WTC11 (cell line): ENCODE data around the gene ARHGEF19. TPM values are rescaled to one million over a fixed set of nuclear protein-coding genes. Genes with fewer than 3 reads are reported as not detected.

ENCODE experiments used
- ATAC-seq: fragments of 200-7000 bp; cut with Tn5 transposase; 2 replicates; pipeline ENCODE4 v1.10.0; 2021; ENCODE audit warnings: mild to moderate bottlenecking, moderate library complexity
- CTCF ChIA-PET: fragments of 300-600 bp; sonication (Branson Sonifier 250); formaldehyde crosslinking; loops from one replicate; lab custom pipeline; 2021; ENCODE audit warnings: antibody characterized with exemption; lab: Charles Lee
- POLR2A ChIA-PET: fragments of 350-600 bp; sonication (Branson Sonifier 250); formaldehyde crosslinking; loops from one replicate; lab custom pipeline; 2021; ENCODE audit warnings: antibody characterized with exemption; lab: Charles Lee
- DNase-seq: peaks from one replicate; pipeline ENCODE4 v3.0.0; 2021; ENCODE audit warnings: low spot score
- H3K27ac Mint-ChIP-seq: 2 replicates; pipeline ENCODE4 v1.8.0; 2021; ENCODE audit warnings: mixed read lengths
- H3K27me3 Mint-ChIP-seq: 2 replicates; pipeline ENCODE4 v1.8.0; 2021; ENCODE audit warnings: low read depth, mild to moderate bottlenecking, moderate library complexity, mixed read lengths
- H3K36me3 Mint-ChIP-seq: 2 replicates; pipeline ENCODE4 v1.8.0; 2021; ENCODE audit warnings: mixed read lengths
- H3K4me1 Mint-ChIP-seq: 2 replicates; pipeline ENCODE4 v1.8.0; 2022; ENCODE audit warnings: mixed read lengths
- H3K4me3 Mint-ChIP-seq: 2 replicates; pipeline ENCODE4 v1.8.0; 2021; ENCODE audit warnings: mild to moderate bottlenecking, moderate library complexity, mixed read lengths
- H3K9me3 Mint-ChIP-seq: 2 replicates; pipeline ENCODE4 v1.8.0; 2021; ENCODE audit warnings: mixed read lengths
- AR ChIP-seq: fragments of 250-450 bp; sonication (Bioruptor Pico); IDR thresholded peaks from 2 replicates; pipeline ENCODE4 v1.9.0; 2021; ENCODE audit warnings: mild to moderate bottlenecking
- ATF1 ChIP-seq: sonication (generic); formaldehyde crosslinking; IDR thresholded peaks from 2 replicates; pipeline ENCODE4 v1.8.1; 2023; ENCODE audit warnings: mild to moderate bottlenecking, moderate library complexity, missing genetic modification reagents
- ERG ChIP-seq: fragments of 250-450 bp; sonication (Bioruptor Pico); IDR thresholded peaks from 2 replicates; pipeline ENCODE4 v1.8.0; 2021; ENCODE audit warnings: mild to moderate bottlenecking
- GABPB1 ChIP-seq: sonication (generic); formaldehyde crosslinking; IDR thresholded peaks from 2 replicates; pipeline ENCODE4 v1.8.1; 2023; ENCODE audit warnings: mild to moderate bottlenecking, missing genetic modification reagents
- HMGXB4 ChIP-seq: sonication (generic); formaldehyde crosslinking; IDR thresholded peaks from 2 replicates; pipeline ENCODE4 v1.8.1; 2023; ENCODE audit warnings: mild to moderate bottlenecking, moderate library complexity, missing genetic modification reagents
- IRF1 ChIP-seq: sonication (generic); formaldehyde crosslinking; IDR thresholded peaks from 2 replicates; pipeline ENCODE4 v1.8.0; 2023; ENCODE audit warnings: missing genetic modification reagents
- KAT7 ChIP-seq: sonication (generic); formaldehyde crosslinking; IDR thresholded peaks from 2 replicates; pipeline ENCODE4 v1.8.1; 2023; ENCODE audit warnings: missing genetic modification reagents, mild to moderate bottlenecking, borderline replicate concordance
- SMAD4 ChIP-seq: sonication (generic); formaldehyde crosslinking; IDR thresholded peaks from 2 replicates; pipeline ENCODE4 v1.8.0; 2022; ENCODE audit warnings: mild to moderate bottlenecking, missing genetic modification reagents
- SP1 ChIP-seq: sonication (generic); formaldehyde crosslinking; conservative IDR thresholded peaks from 2 replicates; pipeline ENCODE4 v1.8.1; 2022; ENCODE audit warnings: missing genetic modification reagents
- TEAD1 ChIP-seq: sonication (generic); formaldehyde crosslinking; IDR thresholded peaks from 2 replicates; pipeline ENCODE4 v1.8.0; 2022; ENCODE audit warnings: mild to moderate bottlenecking, missing genetic modification reagents
- TP53 ChIP-seq: sonication (generic); formaldehyde crosslinking; IDR thresholded peaks from 2 replicates; pipeline ENCODE4 v1.8.1; 2023; ENCODE audit warnings: mild to moderate bottlenecking, missing genetic modification reagents
- USF2 ChIP-seq: sonication (generic); formaldehyde crosslinking; IDR thresholded peaks from 2 replicates; pipeline ENCODE4 v1.8.1; 2023; ENCODE audit warnings: mild to moderate bottlenecking, missing genetic modification reagents, moderate library complexity
- ZMAT4 ChIP-seq: fragments of 250-450 bp; sonication (Bioruptor Pico); IDR thresholded peaks from 2 replicates; pipeline ENCODE4 v1.9.0; 2021; ENCODE audit warnings: mild to moderate bottlenecking
- ZNF138 ChIP-seq: sonication (generic); formaldehyde crosslinking; conservative IDR thresholded peaks from 2 replicates; pipeline ENCODE4 v1.8.1; 2022; ENCODE audit warnings: mild to moderate bottlenecking, moderate library complexity, missing genetic modification reagents
- ZNF425 ChIP-seq: fragments of 250-450 bp; sonication (Bioruptor Pico); conservative IDR thresholded peaks from 2 replicates; pipeline ENCODE4 v1.9.0; 2021; ENCODE audit warnings: mild to moderate bottlenecking
- total RNA-seq: library from RNA; stranded (reverse); gene quantifications from 3 replicates; pipeline ENCODE4 v1.2.3, GENCODE V29; 2021

The ARHGEF19 gene
- total RNA-seq, 1 experiment from 2014 or later = 53.1 TPM

GRCh38 chr1:16251381-16251780 lies 38.9 kb upstream of the ARHGEF19 start:
- no peak for DNase-seq
- CTCF ChIA-PET = no interaction called here
- H3K36me3 Mint-ChIP-seq = peaks cover 22% of the 10 kb centered on the region
- no peaks in the 10 kb centered on the region for H3K27me3 Mint-ChIP-seq
- H3K4me3 Mint-ChIP-seq = no peak overlapping the region
- TF ChIP-seq ZMAT4 (CRISPR knock-in tag) = no peak
- no peak for TF ChIP-seq SP1 (CRISPR knock-in tag)
- no peak for TF ChIP-seq IRF1 (CRISPR knock-in tag)
- TF ChIP-seq SMAD4 (CRISPR knock-in tag) = no peak
- TF ChIP-seq ZNF425 (CRISPR knock-in tag) = no peak
- TF ChIP-seq TP53 (CRISPR knock-in tag) = no peak
- TF ChIP-seq USF2 (CRISPR knock-in tag) = no peak
- TF ChIP-seq, all 79 proteins: peak for 0
- Mint-ChIP-seq H3K9me3 (no peaks in the 10 kb centered on the region), H3K27ac (no peak overlapping the region), H3K4me1 (no peaks in the 10 kb centered on the region)
- POLR2A ChIA-PET = no interaction called here
- no peak for ATAC-seq

GRCh38 chr1:16250524-16251251 lies 38.2 kb upstream of the ARHGEF19 start:
- Mint-ChIP-seq H3K9me3 (no peaks in the 10 kb centered on the region), H3K27me3 (no peaks in the 10 kb centered on the region), H3K4me1 (no peaks in the 10 kb centered on the region)
- CTCF ChIA-PET = no interaction called here
- no peak for DNase-seq
- TF ChIP-seq AR (CRISPR knock-in tag) (no peak), TEAD1 (CRISPR knock-in tag) (no peak), ZNF138 (CRISPR knock-in tag) (no peak), KAT7 (CRISPR knock-in tag) (no peak), ATF1 (CRISPR knock-in tag) (no peak), HMGXB4 (CRISPR knock-in tag) (no peak), ERG (CRISPR knock-in tag) (no peak), GABPB1 (no peak)
- TF ChIP-seq, all 79 proteins: peak for 0
- ATAC-seq = no peak
- H3K27ac Mint-ChIP-seq = no peak overlapping the region
- POLR2A ChIA-PET = no interaction called here
- H3K36me3 Mint-ChIP-seq = peaks cover 19% of the 10 kb centered on the region
- no peak overlapping the region for H3K4me3 Mint-ChIP-seq
